ENCODE measurements around the gene TRIM28. TPM values are rescaled to one million over a fixed set of nuclear protein-coding genes. Genes with fewer than 3 reads are reported as not detected.
A peak's percentile ranks its signal among the peaks of the same experiment; 100 is the strongest.

Gene TRIM28
- total RNA-seq, 2 experiments from 2014 or later: 476 to 528 TPM

DNA sequence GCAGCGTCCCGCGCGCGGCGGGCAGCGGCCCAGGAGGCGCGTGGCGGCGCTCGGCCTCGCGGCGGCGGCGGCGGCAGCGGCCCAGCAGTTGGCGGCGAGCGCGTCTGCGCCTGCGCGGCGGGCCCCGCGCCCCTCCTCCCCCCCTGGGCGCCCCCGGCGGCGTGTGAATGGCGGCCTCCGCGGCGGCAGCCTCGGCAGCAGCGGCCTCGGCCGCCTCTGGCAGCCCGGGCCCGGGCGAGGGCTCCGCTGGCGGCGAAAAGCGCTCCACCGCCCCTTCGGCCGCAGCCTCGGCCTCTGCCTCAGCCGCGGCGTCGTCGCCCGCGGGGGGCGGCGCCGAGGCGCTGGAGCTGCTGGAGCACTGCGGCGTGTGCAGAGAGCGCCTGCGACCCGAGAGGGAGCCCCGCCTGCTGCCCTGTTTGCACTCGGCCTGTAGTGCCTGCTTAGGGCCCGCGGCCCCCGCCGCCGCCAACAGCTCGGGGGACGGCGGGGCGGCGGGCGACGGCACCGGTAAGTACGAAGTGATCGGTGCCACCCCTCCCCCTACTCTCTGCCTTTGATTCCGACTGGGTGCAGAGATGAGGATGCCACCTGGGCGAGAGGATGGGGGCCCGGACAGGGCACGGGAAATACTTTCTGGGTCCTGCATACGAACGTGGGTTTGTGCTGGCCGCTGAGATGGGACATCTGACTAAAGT, 874 bp downstream of the TRIM28 start:
- H3K9me3 Mint-ChIP-seq (ENCODE audit: insufficient read depth): no peaks in the 10 kb centered on the region
- peak overlapping the region; percentile 96 for H3K27ac Mint-ChIP-seq
- H3K27me3 Mint-ChIP-seq (ENCODE audit: low read depth): peaks cover 12% of the 10 kb centered on the region
- ChIA-PET POLR2A (interaction anchor here (0.7 to 3.6 kb wide), 13 partner anchors 9 to 197 kb away, joined by 3 to 51 read pairs (median 4); partner anchors contain the start of genes CHMP2A, RPS5, SLC27A5 and UBE2M), CTCF (interaction anchor here (0.9 to 4.4 kb wide), 6 partner anchors 24 to 36 kb away, joined by 3 to 39 read pairs (median 6); partner anchors contain the start of gene ZBTB45)
- peaks cover 48% of the 10 kb centered on the region for H3K36me3 Mint-ChIP-seq (ENCODE audit: low read depth)
- peak overlapping the region; percentile 97 for H3K4me3 Mint-ChIP-seq
- peaks cover 35% of the 10 kb centered on the region for H3K4me1 Mint-ChIP-seq (ENCODE audit: low read depth)
- DNase-seq (peak; percentile 77), ATAC-seq (peak; percentile 41)

DNA sequence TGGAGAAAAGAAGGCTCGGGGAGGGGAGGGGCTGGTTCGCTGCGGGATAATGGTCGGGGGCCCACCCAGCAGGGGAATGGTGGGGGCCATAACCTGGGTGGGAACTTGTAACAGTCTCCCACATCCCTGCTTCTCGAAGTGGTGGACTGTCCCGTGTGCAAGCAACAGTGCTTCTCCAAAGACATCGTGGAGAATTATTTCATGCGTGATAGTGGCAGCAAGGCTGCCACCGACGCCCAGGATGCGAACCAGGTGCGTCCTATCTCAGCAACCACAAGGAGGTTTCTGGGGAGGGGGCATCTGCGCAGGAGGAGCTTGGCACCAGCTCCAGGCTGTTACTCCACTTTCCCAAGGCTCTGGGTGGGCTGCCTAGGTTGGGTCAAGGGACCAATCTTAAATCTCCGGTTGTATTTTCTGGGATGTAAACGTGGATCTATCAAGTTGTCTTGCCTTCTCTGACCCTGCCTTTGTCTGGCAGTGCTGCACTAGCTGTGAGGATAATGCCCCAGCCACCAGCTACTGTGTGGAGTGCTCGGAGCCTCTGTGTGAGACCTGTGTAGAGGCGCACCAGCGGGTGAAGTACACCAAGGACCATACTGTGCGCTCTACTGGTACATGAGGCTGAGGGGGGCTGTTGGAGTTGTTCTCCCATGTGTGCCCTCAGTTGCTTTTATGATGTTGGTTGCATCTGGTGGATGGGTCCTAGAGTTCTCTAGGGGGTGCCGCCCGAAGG, 1.6 kb downstream of the TRIM28 start:
- peaks cover 54% of the 10 kb centered on the region for H3K36me3 Mint-ChIP-seq (ENCODE audit: low read depth)
- POLR2A ChIA-PET: interaction anchor here (0.7 to 3.6 kb wide), 9 partner anchors 9 to 158 kb away, joined by 3 to 51 read pairs (median 4); partner anchors contain the start of genes CHMP2A, RPS5, SLC27A5 and UBE2M
- ATAC-seq (no peak), DNase-seq (no peak)
- peaks cover 12% of the 10 kb centered on the region for H3K27me3 Mint-ChIP-seq (ENCODE audit: low read depth)
- H3K4me1 Mint-ChIP-seq (ENCODE audit: low read depth): peaks cover 36% of the 10 kb centered on the region
- CTCF ChIA-PET: interaction anchor here (0.9 to 4.4 kb wide), 3 partner anchors 25 to 36 kb away, joined by 3 to 39 read pairs (median 11); partner anchors contain the start of gene ZBTB45
- H3K27ac Mint-ChIP-seq: peak overlapping the region; percentile 84
- H3K9me3 Mint-ChIP-seq (ENCODE audit: insufficient read depth): no peaks in the 10 kb centered on the region
- peak overlapping the region; percentile 97 for H3K4me3 Mint-ChIP-seq

DNA sequence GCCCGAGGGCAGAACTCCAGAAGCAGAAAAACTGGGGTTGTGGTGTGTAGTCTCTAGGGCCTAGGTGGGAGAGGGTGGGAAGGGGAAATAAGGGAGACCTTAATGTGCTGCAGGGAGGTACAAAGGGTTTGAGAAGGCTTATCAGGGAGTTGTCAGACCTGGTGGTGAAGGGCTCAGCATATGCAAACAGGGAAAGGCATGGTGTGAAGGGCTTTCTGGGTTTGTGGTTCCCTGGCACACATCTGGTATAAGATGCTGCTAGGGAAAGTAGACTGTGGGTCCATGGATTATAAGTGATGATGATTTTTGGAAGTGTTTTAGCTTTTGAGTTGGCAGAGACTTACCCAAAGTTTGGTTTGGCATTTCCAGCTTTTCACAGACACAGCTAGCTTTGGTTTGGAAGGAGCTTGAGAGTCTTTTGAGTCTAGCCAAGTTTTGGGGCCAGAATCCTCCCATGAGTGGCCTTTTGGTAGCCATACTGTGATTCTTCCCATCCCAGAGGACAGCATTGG, 2.2 kb downstream of the TRIM28 start:
- peaks cover 57% of the 10 kb centered on the region for H3K36me3 Mint-ChIP-seq (ENCODE audit: low read depth)
- H3K27ac Mint-ChIP-seq: peak overlapping the region; percentile 84
- H3K27me3 Mint-ChIP-seq (ENCODE audit: low read depth): peaks cover 12% of the 10 kb centered on the region
- POLR2A ChIA-PET: interaction anchor here (1.3 to 3.6 kb wide), 2 partner anchors 8 to 12 kb away, joined by 3 to 51 read pairs; partner anchors contain the start of genes CHMP2A and UBE2M
- DNase-seq: no peak
- H3K9me3 Mint-ChIP-seq (ENCODE audit: insufficient read depth): no peaks in the 10 kb centered on the region
- CTCF ChIA-PET: interaction anchor here (3.0 to 4.4 kb wide), 2 partner anchors 25 to 35 kb away, joined by 11 to 39 read pairs; partner anchors contain the start of gene ZBTB45
- H3K4me1 Mint-ChIP-seq (ENCODE audit: low read depth): peaks cover 36% of the 10 kb centered on the region
- ATAC-seq: no peak
- peak overlapping the region; percentile 97 for H3K4me3 Mint-ChIP-seq

GRCh38 chr19:58547323-58548312, 3.8 kb downstream of the TRIM28 start:
- ChIA-PET CTCF (interaction anchor here (1.4 kb wide), 1 partner anchor 28 kb away, joined by 3 read pairs; the partner anchor contains the start of gene ZBTB45), POLR2A (interaction anchor here (0.6 to 1.5 kb wide), 4 partner anchors 11 to 28 kb away, joined by 3 to 5 read pairs (median 4); partner anchors contain the start of genes UBE2M and ZBTB45)
- Mint-ChIP-seq H3K9me3 (ENCODE audit: insufficient read depth) (no peaks in the 10 kb centered on the region), H3K27me3 (ENCODE audit: low read depth) (peaks cover 2% of the 10 kb centered on the region), H3K36me3 (ENCODE audit: low read depth) (peaks cover 68% of the 10 kb centered on the region), H3K27ac (no peak overlapping the region), H3K4me1 (ENCODE audit: low read depth) (peaks cover 39% of the 10 kb centered on the region), H3K4me3 (peak overlapping the region; percentile 12)
- DNase-seq: no peak
- no peak for ATAC-seq

DNA sequence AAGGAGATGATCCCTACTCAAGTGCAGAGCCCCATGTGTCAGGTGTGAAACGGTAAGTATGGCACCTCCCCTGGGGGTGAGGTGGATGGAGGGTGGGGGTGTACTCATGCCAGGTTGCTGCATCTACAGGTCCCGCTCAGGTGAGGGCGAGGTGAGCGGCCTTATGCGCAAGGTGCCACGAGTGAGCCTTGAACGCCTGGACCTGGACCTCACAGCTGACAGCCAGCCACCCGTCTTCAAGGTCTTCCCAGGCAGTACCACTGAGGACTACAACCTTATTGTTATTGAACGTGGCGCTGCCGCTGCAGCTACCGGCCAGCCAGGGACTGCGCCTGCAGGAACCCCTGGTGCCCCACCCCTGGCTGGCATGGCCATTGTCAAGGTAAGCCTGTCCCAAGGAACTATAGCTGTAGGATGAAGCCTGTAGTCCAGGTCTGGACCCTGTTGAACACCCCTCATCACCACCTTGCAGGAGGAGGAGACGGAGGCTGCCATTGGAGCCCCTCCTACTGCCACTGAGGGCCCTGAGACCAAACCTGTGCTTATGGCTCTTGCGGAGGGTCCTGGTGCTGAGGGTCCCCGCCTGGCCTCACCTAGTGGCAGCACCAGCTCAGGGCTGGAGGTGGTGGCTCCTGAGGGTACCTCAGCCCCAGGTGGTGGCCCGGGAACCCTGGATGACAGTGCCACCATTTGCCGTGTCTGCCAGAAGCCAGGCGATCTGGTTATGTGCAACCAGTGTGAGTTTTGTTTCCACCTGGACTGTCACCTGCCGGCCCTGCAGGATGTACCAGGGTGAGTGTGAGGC, 5.2 kb downstream of the TRIM28 start:
- CTCF ChIA-PET: interaction anchor here (1.5 kb wide), 1 partner anchor 29 kb away, joined by 5 read pairs; the partner anchor contains the start of gene ZBTB45
- DNase-seq (no peak), ATAC-seq (no peak)
- Mint-ChIP-seq H3K27me3 (ENCODE audit: low read depth) (no peaks in the 10 kb centered on the region), H3K4me3 (no peak overlapping the region), H3K4me1 (ENCODE audit: low read depth) (peaks cover 41% of the 10 kb centered on the region), H3K36me3 (ENCODE audit: low read depth) (peaks cover 77% of the 10 kb centered on the region), H3K9me3 (ENCODE audit: insufficient read depth) (no peaks in the 10 kb centered on the region), H3K27ac (no peak overlapping the region)
- POLR2A ChIA-PET: interaction anchor here (1.5 kb wide), 1 partner anchor 29 kb away, joined by 5 read pairs; the partner anchor contains the start of gene ZBTB45

DNA sequence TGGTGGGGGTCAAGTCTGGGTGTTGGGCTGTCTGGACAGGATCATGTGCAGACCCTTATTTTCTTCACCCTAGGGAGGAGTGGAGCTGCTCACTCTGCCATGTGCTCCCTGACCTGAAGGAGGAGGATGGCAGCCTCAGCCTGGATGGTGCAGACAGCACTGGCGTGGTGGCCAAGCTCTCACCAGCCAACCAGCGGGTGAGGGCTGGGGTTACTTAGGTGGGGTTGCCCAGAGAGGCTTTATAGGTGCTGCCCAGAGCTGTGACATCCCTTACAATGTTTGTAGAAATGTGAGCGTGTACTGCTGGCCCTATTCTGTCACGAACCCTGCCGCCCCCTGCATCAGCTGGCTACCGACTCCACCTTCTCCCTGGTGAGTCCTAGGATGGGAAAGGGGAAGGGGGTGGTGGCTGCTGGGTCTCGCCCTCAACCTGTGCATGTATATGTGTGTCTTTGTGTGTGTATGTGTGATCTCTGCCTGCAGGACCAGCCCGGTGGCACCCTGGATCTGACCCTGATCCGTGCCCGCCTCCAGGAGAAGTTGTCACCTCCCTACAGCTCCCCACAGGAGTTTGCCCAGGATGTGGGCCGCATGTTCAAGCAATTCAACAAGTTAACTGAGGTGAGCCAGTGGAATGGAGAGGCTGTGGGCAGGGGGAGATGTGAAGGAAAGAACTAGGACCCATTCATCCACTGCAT, 5.9 kb downstream of the TRIM28 start:
- Mint-ChIP-seq H3K27me3 (ENCODE audit: low read depth) (no peaks in the 10 kb centered on the region), H3K4me1 (ENCODE audit: low read depth) (peaks cover 42% of the 10 kb centered on the region), H3K4me3 (no peak overlapping the region), H3K27ac (no peak overlapping the region), H3K36me3 (ENCODE audit: low read depth) (peaks cover 81% of the 10 kb centered on the region), H3K9me3 (ENCODE audit: insufficient read depth) (no peaks in the 10 kb centered on the region)
- ChIA-PET POLR2A (no interaction called here), CTCF (interaction anchor here (1.5 kb wide), 1 partner anchor 30 kb away, joined by 5 read pairs; the partner anchor contains the start of gene ZBTB45)
- ATAC-seq: no peak
- no peak for DNase-seq

- DNase-seq (no peak), ATAC-seq (no peak)
- no peak overlapping the region for H3K4me3 Mint-ChIP-seq
- H3K36me3 Mint-ChIP-seq (ENCODE audit: low read depth): peaks cover 81% of the 10 kb centered on the region
- H3K4me1 Mint-ChIP-seq (ENCODE audit: low read depth): peaks cover 48% of the 10 kb centered on the region
- no peak overlapping the region for H3K27ac Mint-ChIP-seq
- H3K9me3 Mint-ChIP-seq (ENCODE audit: insufficient read depth): no peaks in the 10 kb centered on the region
- POLR2A ChIA-PET: interaction anchor here (1.1 kb wide), 1 partner anchor 20 kb away, joined by 3 read pairs; no protein-coding TSS in a partner anchor
- H3K27me3 Mint-ChIP-seq (ENCODE audit: low read depth): no peaks in the 10 kb centered on the region
- CTCF ChIA-PET: interaction anchor here (1.0 to 1.5 kb wide), 2 partner anchors 31 kb away, joined by 3 to 5 read pairs; partner anchors contain the start of gene ZBTB45
Measured at GRCh38 chr19:58550362-58551122, 6.7 kb downstream of the TRIM28 start.

GRCh38 chr19:58551123-58551497, 7.2 kb downstream of the TRIM28 start:
- H3K27ac Mint-ChIP-seq: no peak overlapping the region
- peaks cover 46% of the 10 kb centered on the region for H3K4me1 Mint-ChIP-seq (ENCODE audit: low read depth)
- DNase-seq: no peak
- no peaks in the 10 kb centered on the region for H3K9me3 Mint-ChIP-seq (ENCODE audit: insufficient read depth)
- H3K4me3 Mint-ChIP-seq: no peak overlapping the region
- CTCF ChIA-PET: interaction anchor here (1.0 kb wide), 1 partner anchor 30 kb away, joined by 3 read pairs; no protein-coding TSS in a partner anchor
- POLR2A ChIA-PET: interaction anchor here (1.1 kb wide), 1 partner anchor 20 kb away, joined by 3 read pairs; no protein-coding TSS in a partner anchor
- no peak for ATAC-seq
- H3K27me3 Mint-ChIP-seq (ENCODE audit: low read depth): no peaks in the 10 kb centered on the region
- peaks cover 80% of the 10 kb centered on the region for H3K36me3 Mint-ChIP-seq (ENCODE audit: low read depth)
